H9 (cell line): ENCODE data around the gene CCDC192. TPM values are rescaled to one million over a fixed set of nuclear protein-coding genes. Genes with fewer than 3 reads are reported as not detected.

Experiments used
- DNase-seq: peaks from one replicate; pipeline ENCODE4 v3.0.0-alpha.2; 2017
- H2AFZ ChIP-seq: one replicate; pipeline ENCODE4 v1.6.1; 2013; ENCODE audit warnings: mild to moderate bottlenecking, low read length, control low read depth, moderate library complexity
- H2AK5ac ChIP-seq: 2 replicates; pipeline ENCODE4 v1.6.1; 2013; ENCODE audit warnings: low read length, control low read depth, mixed read lengths; ENCODE audit not compliant: insufficient read length
- H2BK120ac ChIP-seq: one replicate; pipeline ENCODE4 v1.6.1; 2013; ENCODE audit warnings: low read depth, mild to moderate bottlenecking, low read length, control low read depth, inconsistent platforms; ENCODE audit not compliant: poor library complexity, severe bottlenecking
- H2BK12ac ChIP-seq: 2 replicates; pipeline ENCODE4 v1.6.1; 2013; ENCODE audit warnings: low read length, control low read depth, mixed read lengths, low read depth; ENCODE audit not compliant: insufficient read length
- H2BK15ac ChIP-seq: 2 replicates; pipeline ENCODE4 v1.6.1; 2013; ENCODE audit warnings: low read depth, low read length, control low read depth
- H2BK20ac ChIP-seq: one replicate; pipeline ENCODE4 v1.6.1; 2013; ENCODE audit warnings: low read depth, mild to moderate bottlenecking, low read length, control low read depth, inconsistent platforms; ENCODE audit not compliant: poor library complexity, severe bottlenecking
- H2BK5ac ChIP-seq: 2 replicates; pipeline ENCODE4 v1.6.1; 2013; ENCODE audit warnings: low read length, control low read depth, mixed read lengths; ENCODE audit not compliant: insufficient read length
- H3K14ac ChIP-seq: 2 replicates; pipeline ENCODE4 v1.6.1; 2013; ENCODE audit warnings: low read length, control low read depth; ENCODE audit not compliant: insufficient read depth
- H3K18ac ChIP-seq: 2 replicates; pipeline ENCODE4 v1.6.1; 2013; ENCODE audit warnings: low read depth, mild to moderate bottlenecking, mixed read lengths, low read length, control low read depth; ENCODE audit not compliant: insufficient read length
- H3K23ac ChIP-seq: 2 replicates; pipeline ENCODE4 v1.6.1; 2013; ENCODE audit warnings: low read length, control low read depth, mixed read lengths, low read depth; ENCODE audit not compliant: insufficient read length
- H3K23me2 ChIP-seq: 2 replicates; pipeline ENCODE4 v1.6.1; 2013; ENCODE audit warnings: low read depth, mild to moderate bottlenecking, mixed read lengths, low read length, control low read depth; ENCODE audit not compliant: insufficient read length, poor library complexity, severe bottlenecking
- H3K27ac ChIP-seq: 2 replicates; pipeline ENCODE4 v1.5.1; 2013; ENCODE audit warnings: low read length, control low read depth, mixed read lengths, low read depth; ENCODE audit not compliant: insufficient read length
- H3K27me3 ChIP-seq: 2 replicates; pipeline ENCODE4 v1.6.1; 2013; ENCODE audit warnings: low read length, control low read depth, inconsistent platforms; ENCODE audit not compliant: insufficient read depth
- H3K4ac ChIP-seq: 2 replicates; pipeline ENCODE4 v1.6.1; 2013; ENCODE audit warnings: low read depth, mild to moderate bottlenecking, control low read depth, inconsistent platforms, low read length, moderate library complexity
- H3K4me1 ChIP-seq: 2 replicates; pipeline ENCODE4 v1.6.1; 2013; ENCODE audit warnings: low read length, control low read depth, inconsistent platforms; ENCODE audit not compliant: insufficient read depth
- H3K4me2 ChIP-seq: 2 replicates; pipeline ENCODE4 v1.6.1; 2013; ENCODE audit warnings: low read length, control low read depth, mixed read lengths; ENCODE audit not compliant: insufficient read length, insufficient read depth
- H3K56ac ChIP-seq: 2 replicates; pipeline ENCODE4 v1.6.1; 2013; ENCODE audit warnings: low read depth, mild to moderate bottlenecking, mixed read lengths, low read length, control low read depth; ENCODE audit not compliant: insufficient read length
- H3K79me1 ChIP-seq: 2 replicates; pipeline ENCODE4 v1.6.1; 2013; ENCODE audit warnings: low read depth, mild to moderate bottlenecking, moderate library complexity, low read length, control low read depth, inconsistent platforms; ENCODE audit not compliant: insufficient read depth, poor library complexity, severe bottlenecking
- H3K79me2 ChIP-seq: 2 replicates; pipeline ENCODE4 v1.6.1; 2013; ENCODE audit warnings: low read length, control low read depth, inconsistent platforms; ENCODE audit not compliant: insufficient read depth
- H3K9ac ChIP-seq: 2 replicates; pipeline ENCODE4 v1.6.1; 2013; ENCODE audit warnings: low read length, control low read depth, mixed read lengths; ENCODE audit not compliant: insufficient read length; ENCODE audit errors: extremely low read depth
- H3K9me3 ChIP-seq: one replicate; pipeline ENCODE4 v1.6.1; 2013; ENCODE audit warnings: low read depth, low read length, inconsistent platforms; ENCODE audit not compliant: control insufficient read depth
- H3T11ph ChIP-seq: one replicate; pipeline ENCODE4 v1.6.1; 2013; ENCODE audit warnings: mild to moderate bottlenecking, low read length, control low read depth, inconsistent platforms
- H4K20me1 ChIP-seq: one replicate; pipeline ENCODE4 v1.6.1; 2013; ENCODE audit not compliant: control insufficient read depth, insufficient read length, insufficient read depth
- H4K5ac ChIP-seq: 2 replicates; pipeline ENCODE4 v1.6.1; 2013; ENCODE audit warnings: low read depth, mild to moderate bottlenecking, mixed read lengths, low read length, control low read depth; ENCODE audit not compliant: insufficient read length
- H4K8ac ChIP-seq: replicated peaks from 2 replicates; pipeline ENCODE4 v1.6.1; 2013; ENCODE audit warnings: low read length, control low read depth, mixed read lengths, low read depth; ENCODE audit not compliant: insufficient read length
- H4K91ac ChIP-seq: 2 replicates; pipeline ENCODE4 v1.6.1; 2013; ENCODE audit warnings: low read depth, mild to moderate bottlenecking, moderate library complexity, mixed read lengths, low read length, control low read depth; ENCODE audit not compliant: insufficient read length
- H3K27ac Mint-ChIP-seq, 3 experiments: 2 replicates in 2 of 3; 3 replicates in 1 of 3; pipeline ENCODE4 v1.8.0; 2020 to 2021; ENCODE audit warnings: mixed read lengths in 3 of 3, mild to moderate bottlenecking in 1 of 3, moderate library complexity in 1 of 3
- H3K27me3 Mint-ChIP-seq: 2 replicates; pipeline ENCODE4 v1.8.0; 2021; ENCODE audit warnings: low read depth, mild to moderate bottlenecking, moderate library complexity, mixed read lengths
- H3K36me3 Mint-ChIP-seq, 3 experiments: 2 replicates in 2 of 3; 3 replicates in 1 of 3; pipeline ENCODE4 v1.8.0; 2020 to 2021; ENCODE audit warnings: low read depth in 3 of 3, mixed read lengths in 3 of 3; ENCODE audit not compliant: insufficient read depth in 1 of 3
- H3K4me1 Mint-ChIP-seq, 2 experiments: 2 replicates each; pipeline ENCODE4 v1.8.0; 2020; ENCODE audit warnings: mixed read lengths in 2 of 2
- H3K4me3 Mint-ChIP-seq, 2 experiments: 2 replicates in 1 of 2; 3 replicates in 1 of 2; pipeline ENCODE4 v1.8.0; 2020 to 2021; ENCODE audit warnings: mild to moderate bottlenecking in 2 of 2, mixed read lengths in 2 of 2, moderate library complexity in 1 of 2
- H3K9me3 Mint-ChIP-seq, 2 experiments: 2 replicates in 1 of 2; 3 replicates in 1 of 2; pipeline ENCODE4 v1.8.0; 2020; ENCODE audit warnings: mild to moderate bottlenecking in 2 of 2, mixed read lengths in 2 of 2, moderate library complexity in 1 of 2
- CTCF ChIP-seq: fragments of 200-600 bp; sonication (generic); conservative IDR thresholded peaks from 3 replicates; pipeline ENCODE4 v1.8.0; 2021; ENCODE audit warnings: antibody characterized with exemption, mild to moderate bottlenecking
- total RNA-seq: library from RNA; stranded (reverse); gene quantifications from 2 replicates; pipeline ENCODE4 v1.2.1, GENCODE V29; 2021

CCDC192 gene
- total RNA-seq, 1 experiment from 2014 or later = not detected

GRCh38 chr5:127919818-127920217, 216.6 kb downstream of the CCDC192 start:
- H3K36me3 Mint-ChIP-seq = no peaks in the 10 kb centered on the region
- Histone ChIP-seq H2AFZ (no peak overlapping the region), H2BK120ac (no peak overlapping the region), H3T11ph (no peak overlapping the region), H4K91ac (no peak overlapping the region), H3K4ac (no peak overlapping the region), H4K5ac (no peak overlapping the region), H2BK12ac (no peak overlapping the region), H2BK20ac (no peak overlapping the region), H3K9ac (no peak overlapping the region), H2BK15ac (no peak overlapping the region), H3K18ac (no peak overlapping the region), H3K9me3 (no peaks in the 10 kb centered on the region), H4K8ac (no peak overlapping the region), H3K23ac (no peak overlapping the region), H3K14ac (no peak overlapping the region), H2BK5ac (no peak overlapping the region), H3K27ac (no peak overlapping the region), H3K23me2 (no peaks in the 10 kb centered on the region), H3K79me1 (no peaks in the 10 kb centered on the region), H2AK5ac (no peak overlapping the region), H3K27me3 (no peaks in the 10 kb centered on the region), H3K79me2 (no peaks in the 10 kb centered on the region), H3K4me2 (no peak overlapping the region), H4K20me1 (no peaks in the 10 kb centered on the region), H3K56ac (no peak overlapping the region), H3K4me1 (no peaks in the 10 kb centered on the region)
- H3K9me3 Mint-ChIP-seq = no peaks in the 10 kb centered on the region; a peak in 1 of 5 replicates
- no peak overlapping the region for H3K4me3 Mint-ChIP-seq
- peaks cover 2% of the 10 kb centered on the region for H3K27me3 Mint-ChIP-seq
- DNase-seq = no peak
- H3K27ac Mint-ChIP-seq = no peak overlapping the region
- TF ChIP-seq CTCF = no peak
- H3K4me1 Mint-ChIP-seq = peaks cover 0 to 6% of the 10 kb centered on the region in 2 experiments; a peak in 1 of 4 replicates
